Measurements from ENCODE around the gene FAM171A2. TPM values are rescaled to one million over a fixed set of nuclear protein-coding genes. Genes with fewer than 3 reads are reported as not detected.

The FAM171A2 gene
- total RNA-seq, 1 experiment from 2014 or later = 3.4 TPM

- peak; percentile 31 for DNase-seq (ENCODE audit: low read depth)
These were observed 56.1 kb downstream of the FAM171A2 start for GRCh38 chr17:44307387-44308186.

DNA sequence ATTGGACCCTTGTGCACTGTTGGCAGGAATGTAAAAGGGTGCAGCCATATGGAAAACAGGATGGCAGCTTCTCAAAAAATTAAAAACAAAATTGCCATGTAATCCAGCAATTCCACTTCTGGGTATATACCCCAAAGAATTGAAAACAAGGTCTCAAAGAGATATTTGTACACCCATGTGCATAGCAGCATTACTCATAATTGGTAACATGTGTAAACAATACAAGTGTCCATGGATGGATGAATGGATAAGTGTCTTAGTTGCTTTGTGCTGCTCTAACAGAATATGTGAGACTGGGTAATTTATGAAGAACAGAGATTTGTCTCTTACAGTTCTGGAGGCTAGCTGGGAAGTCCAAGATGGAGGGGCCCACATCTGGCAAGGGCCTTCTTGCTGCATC lies 59.0 kb downstream of the FAM171A2 start:
- DNase-seq (ENCODE audit: low read depth) = no peak

Other genes with a start within 250 kb of the FAM171A2 start
- 24.0 and 33.1 TPM in 2 replicates for gene HDAC5, start 240.2 kb downstream of the FAM171A2 start, total RNA-seq (2014; rRNA removed; shearing (Covaris generic))
- gene HROB, start 221.9 kb downstream of the FAM171A2 start, total RNA-seq (2014; rRNA removed; shearing (Covaris generic)) = 4.3 and 7.9 TPM in 2 replicates
- not detected in 2 replicates for gene ASB16, start 193.1 kb downstream of the FAM171A2 start, total RNA-seq (2014; rRNA removed; shearing (Covaris generic))
- gene TMUB2, start 176.9 kb downstream of the FAM171A2 start, total RNA-seq (2014; rRNA removed; shearing (Covaris generic)) = 7.0 and 9.2 TPM in 2 replicates
- 23.6 and 41.2 TPM in 2 replicates for gene ATXN7L3, start 164.0 kb downstream of the FAM171A2 start, total RNA-seq (2014; rRNA removed; shearing (Covaris generic))
- 57.9 and 74.4 TPM in 2 replicates for gene UBTF, start 144.2 kb downstream of the FAM171A2 start, total RNA-seq (2014; rRNA removed; shearing (Covaris generic))
- not detected in 2 replicates for gene SLC4A1, start 95.7 kb downstream of the FAM171A2 start, total RNA-seq (2014; rRNA removed; shearing (Covaris generic))
- 0.69 TPM in 1 of 2 replicates, not detected in the other for gene RUNDC3A, start 55.3 kb downstream of the FAM171A2 start, total RNA-seq (2014; rRNA removed; shearing (Covaris generic))
- gene SLC25A39, start 39.0 kb downstream of the FAM171A2 start, total RNA-seq (2014; rRNA removed; shearing (Covaris generic)) = 65.6 and 89.0 TPM in 2 replicates
- 63.0 and 84.5 TPM in 2 replicates for gene GRN, start 18.6 kb downstream of the FAM171A2 start, total RNA-seq (2014; rRNA removed; shearing (Covaris generic))
- 0.46 TPM in 1 of 2 replicates, not detected in the other for gene ITGA2B, start 25.8 kb upstream of the FAM171A2 start, total RNA-seq (2014; rRNA removed; shearing (Covaris generic))
- gene GPATCH8, start 139.6 kb upstream of the FAM171A2 start, total RNA-seq (2014; rRNA removed; shearing (Covaris generic)) = 6.3 and 7.7 TPM in 2 replicates
- 4.6 and 5.5 TPM in 2 replicates for gene FZD2, start 193.6 kb upstream of the FAM171A2 start, total RNA-seq (2014; rRNA removed; shearing (Covaris generic))